K562 (cell line): ENCODE data around the gene ANK3. TPM values are rescaled to one million over a fixed set of nuclear protein-coding genes. Genes with fewer than 3 reads are reported as not detected.

Experiments used
- ATF3 ChIP-seq, 2 experiments: fragments of 450-650 bp in 1 of 2; sonication (generic) in 1 of 2; formaldehyde crosslinking in 1 of 2; IDR thresholded peaks in 1 of 2; conservative IDR thresholded peaks in 1 of 2; 2 replicates each; pipeline versions ENCODE4 v1.6.1 to v1.8.1; 2016 to 2023; ENCODE audit warnings: mild to moderate bottlenecking in 2 of 2, moderate library complexity in 2 of 2, inconsistent platforms in 1 of 2, missing genetic modification reagents in 1 of 2
- ATF7 ChIP-seq: fragments of 450-650 bp; IDR thresholded peaks from 2 replicates; pipeline ENCODE4 v1.7.1; 2014; ENCODE audit warnings: mild to moderate bottlenecking, moderate library complexity
- C11orf30 ChIP-seq: fragments of 450-650 bp; IDR thresholded peaks from 2 replicates; pipeline ENCODE4 v1.6.1; 2016; ENCODE audit warnings: low read depth, mild to moderate bottlenecking
- JUND ChIP-seq, 2 experiments: IDR thresholded peaks; 2 replicates in 1 of 2; 3 replicates in 1 of 2; pipeline ENCODE4 v1.6.1; 2011; ENCODE audit warnings: borderline replicate concordance in 2 of 2, low read depth in 2 of 2, low read length in 2 of 2, improper control_type of control experiment in 1 of 2, missing biosample characterization in 1 of 2, missing genetic modification characterization in 1 of 2, missing genetic modification reagents in 1 of 2
- NRF1 ChIP-seq, 2 experiments: fragments of 450-650 bp; IDR thresholded peaks in 1 of 2; conservative IDR thresholded peaks in 1 of 2; 2 replicates each; pipeline ENCODE4 v1.6.1; 2014; ENCODE audit warnings: mild to moderate bottlenecking in 2 of 2
- PHF8 ChIP-seq: fragments of 200-600 bp; sonication (generic); IDR thresholded peaks from 2 replicates; pipeline ENCODE4 v1.6.1; 2012; ENCODE audit warnings: mixed run types, mild to moderate bottlenecking, inconsistent platforms, low read length, moderate library complexity, borderline replicate concordance
- RAD21 ChIP-seq, 2 experiments: fragments of 250-450 bp in 1 of 2; fragments of 450-650 bp in 1 of 2; sonication (Bioruptor Pico) in 1 of 2; formaldehyde crosslinking in 1 of 2; IDR thresholded peaks in 1 of 2; conservative IDR thresholded peaks in 1 of 2; 2 replicates each; pipeline versions ENCODE4 v1.4.0 to v1.8.0; 2020 to 2022; ENCODE audit warnings: mild to moderate bottlenecking in 2 of 2, moderate library complexity in 1 of 2
- TBL1XR1 ChIP-seq, 2 experiments: IDR thresholded peaks; 2 replicates each; pipeline ENCODE4 v1.6.1; 2012; ENCODE audit warnings: improper control_type of control experiment in 2 of 2, low read length in 2 of 2, mild to moderate bottlenecking in 1 of 2
- ZC3H11A ChIP-seq: IDR thresholded peaks from 2 replicates; pipeline ENCODE4 v1.6.1; 2012; ENCODE audit warnings: low read depth, low read length, improper control_type of control experiment
- ZNF316 ChIP-seq: fragments of 450-650 bp; IDR thresholded peaks from 2 replicates; pipeline ENCODE4 v1.6.1; 2016
- polyA plus RNA-seq, 8 experiments: library from polyadenylated mRNA; depleted of rRNA in 4 of 8; stranded (reverse) in 5 of 8; unstranded in 3 of 8; fragments of >200 nt; fragmentation: Nextera tagmentation in 2 of 8; fragmentation: Illumina TruSeq in 1 of 8; extraction: Ambion mirVana in 2 of 8; extraction: Trizol in 1 of 8; gene quantifications; 2 replicates each; pipeline versions ENCODE4 v1.2.1 to v1.2.3, GENCODE V29; 2011 to 2014; ENCODE audit warnings: inconsistent platforms in 1 of 8, missing spikeins in 1 of 8
- total RNA-seq, 7 experiments: library from RNA; depleted of rRNA in 6 of 7; stranded (reverse); fragments of >200 nt in 6 of 7; fragmentation: Illumina TruSeq in 2 of 7; extraction: Trizol in 2 of 7; gene quantifications; 2 replicates each; pipeline versions ENCODE4 v1.2.1 to v1.2.3, GENCODE V29; 2011 to 2021; ENCODE audit warnings: low replicate concordance in 1 of 7

The ANK3 gene
- total and polyA plus RNA-seq, 9 of the 15 experiments (the other 6 are each of a cell fraction or from before 2014, with no cell fraction given): 10.0 to 32.3 (median 17.9) TPM

- TF ChIP-seq ATF3 (IDR thresholded peaks at IDR 0.05) (peak; percentile 70), ATF3 (CRISPR knock-in tag; conservative IDR thresholded peaks at IDR 0.05) (no peak), C11orf30 (peak; percentile 54), ZC3H11A (no peak), ATF7 (peak; percentile 71; the same call in 1 of the 2 replicates), ZNF316 (peak; percentile 53), JUND (IDR thresholded peaks at IDR 0.05; ENCODE audit: borderline replicate concordance, low read depth, low read length) (no peak), JUND (tag; IDR thresholded peaks at IDR 0.05; ENCODE audit: borderline replicate concordance, low read depth, low read length) (0 out of 3 replicates have a peak, but pooled peaks have one; percentile 54), NRF1 (conservative IDR thresholded peaks at IDR 0.05 in 1 of 2, IDR thresholded peaks at IDR 0.05 in 1 of 2) (no peak), PHF8 (peak; percentile 13; the same call in 1 of the 2 replicates), TBL1XR1 (IDR thresholded peaks at IDR 0.05; ENCODE audit: low read length in 2 of 2) (no peak), RAD21 (CRISPR knock-in tag; conservative IDR thresholded peaks at IDR 0.05 in 1 of 2, IDR thresholded peaks at IDR 0.05 in 1 of 2) (0 out of 4 replicates have a peak, but pooled peaks of 1 of the 2 experiments have one; percentile 4)
These were observed 249.7 kb downstream of the ANK3 start (continued) for GRCh38 chr10:60139798-60140566.
